GM20000 (cell line): ENCODE measurements around the gene ELMO1.
A peak's percentile ranks its signal among the peaks of the same experiment; 100 is the strongest.

Experiments used
- DNase-seq: peaks from one replicate; pipeline ENCODE4 v3.0.0; 2012; ENCODE audit warnings: low spot score
- CTCF ChIP-seq: IDR thresholded peaks from 2 replicates; pipeline ENCODE4 v1.5.1; 2012; ENCODE audit warnings: mild to moderate bottlenecking, control low read depth; ENCODE audit errors: extremely low read depth, missing control alignments

Gene ELMO1

GRCh38 chr7:37346761-37347160 is 101.9 kb downstream of the ELMO1 start:
- DNase-seq = no peak
- no peak for TF ChIP-seq CTCF

GRCh38 chr7:37344886-37345579 is 103.6 kb downstream of the ELMO1 start:
- TF ChIP-seq CTCF = no peak
- DNase-seq = peak; percentile 28

- DNase-seq = peak; percentile 47
- TF ChIP-seq CTCF = peak; percentile 15
These were observed 105.8 kb downstream of the ELMO1 start for GRCh38 chr7:37342688-37343471.

- DNase-seq = no peak
- no peak for TF ChIP-seq CTCF
These were observed 106.4 kb downstream of the ELMO1 start for GRCh38 chr7:37342176-37342687.

- DNase-seq = peak; percentile 43
- no peak for TF ChIP-seq CTCF
These were observed 107.5 kb downstream of the ELMO1 start for GRCh38 chr7:37341033-37341630.

- TF ChIP-seq CTCF = no peak
- no peak for DNase-seq
These were observed 109.7 kb downstream of the ELMO1 start for GRCh38 chr7:37338966-37339365.

- no peak for DNase-seq
- no peak for TF ChIP-seq CTCF
These were observed 111.1 kb downstream of the ELMO1 start for GRCh38 chr7:37337522-37337921.
